Fibroblast of skin of abdomen (primary cell): ENCODE results near the gene KCNT2.
A peak's percentile ranks its signal among the peaks of the same experiment; 100 is the strongest.

Experiments
- DNase-seq: peaks from one replicate; pipeline ENCODE4 v3.0.0-alpha.2; 2013

Gene KCNT2

DNA sequence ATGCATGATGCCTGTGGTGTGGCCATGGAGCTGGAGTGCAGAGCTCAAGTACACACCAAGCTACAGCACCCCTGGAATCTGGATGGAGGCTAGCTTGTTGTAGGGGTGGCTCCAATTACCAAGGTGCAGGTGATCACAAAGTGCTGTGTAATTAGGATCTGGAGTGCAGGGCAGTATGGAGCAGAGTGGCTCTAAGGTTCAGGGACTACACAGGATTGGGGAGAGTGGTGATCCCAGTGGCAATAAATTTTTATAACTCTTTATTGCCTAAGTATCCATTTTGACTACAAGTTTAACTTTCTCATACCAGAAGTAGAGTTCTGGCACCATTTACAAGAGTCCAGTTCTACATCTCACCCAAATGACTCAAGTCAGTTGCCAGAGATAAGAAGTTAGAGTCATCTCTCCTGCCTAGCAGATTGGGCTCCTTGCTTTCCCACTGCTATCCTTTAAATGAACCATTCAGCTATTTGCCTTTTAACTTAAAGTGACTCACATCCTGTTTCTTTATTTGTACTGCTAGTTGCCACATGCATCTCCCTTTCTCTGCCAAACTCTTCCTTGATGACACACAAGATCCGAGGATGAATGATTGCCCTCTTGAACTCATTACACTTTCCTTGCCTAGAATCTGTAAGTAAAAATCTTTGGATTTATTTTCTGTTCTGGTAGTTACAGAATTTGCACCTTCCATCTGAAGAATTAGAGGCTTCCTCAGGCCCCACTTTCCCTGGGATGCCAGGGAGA is 427.2 kb downstream of the KCNT2 start:
- peak; percentile 94 for DNase-seq

DNA sequence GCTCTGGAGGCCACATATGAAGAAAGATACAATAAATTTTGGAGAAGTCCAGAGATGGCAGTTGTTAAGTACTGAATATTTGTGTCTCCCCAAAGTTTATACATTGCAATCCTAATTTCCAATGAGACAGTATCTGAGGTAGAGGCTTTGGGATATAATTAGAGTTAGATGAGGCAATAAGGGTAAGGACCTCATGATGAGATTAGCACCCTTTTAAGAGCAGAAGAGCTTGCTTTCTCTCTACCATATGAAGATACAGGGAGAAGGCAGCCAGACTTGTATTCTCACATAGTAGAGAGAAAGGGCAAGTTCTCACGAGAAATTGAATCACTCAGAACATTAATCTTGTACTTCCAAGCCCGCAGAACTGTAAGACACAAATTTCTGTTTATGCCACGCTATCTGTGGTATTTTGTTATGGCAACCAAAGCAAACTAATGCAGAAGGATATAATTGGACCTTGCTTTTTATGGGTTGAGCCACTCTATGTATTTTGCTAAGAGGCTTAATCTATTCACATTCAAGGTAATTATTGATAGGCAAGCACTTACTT is 430.1 kb downstream of the KCNT2 start:
- no peak for DNase-seq
